Measurements from ENCODE around the gene HPN.

DNA sequence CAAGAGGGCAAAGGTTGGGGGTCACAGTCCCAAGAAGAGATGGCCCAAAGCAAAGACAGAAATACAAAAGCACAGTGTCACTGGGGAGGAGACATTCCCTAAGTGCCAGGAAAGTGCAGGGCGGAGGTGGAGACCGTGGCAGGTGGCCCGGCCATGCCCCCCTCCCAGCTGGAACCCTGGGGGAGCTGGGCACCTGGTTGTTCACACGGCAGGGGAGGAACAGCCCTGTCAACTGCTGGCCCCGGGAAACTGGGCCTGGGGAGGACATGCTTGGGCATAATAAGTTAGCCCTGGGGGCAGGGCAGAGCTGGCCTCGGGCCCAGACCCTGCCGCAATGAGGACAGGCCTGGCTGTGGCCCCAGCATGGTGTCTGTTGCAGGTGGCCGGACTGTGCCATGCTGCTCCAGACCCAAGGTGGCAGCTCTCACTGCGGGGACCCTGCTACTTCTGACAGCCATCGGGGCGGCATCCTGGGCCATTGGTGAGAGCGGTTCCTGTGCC is 7.4 kb downstream of the HPN start:
- TF ChIP-seq ZBTB7A (tag by site-specific recombination; IDR thresholded peaks at IDR 0.05; ENCODE audit: low read depth) = no peak
- TF ChIP-seq, protein P1, sequence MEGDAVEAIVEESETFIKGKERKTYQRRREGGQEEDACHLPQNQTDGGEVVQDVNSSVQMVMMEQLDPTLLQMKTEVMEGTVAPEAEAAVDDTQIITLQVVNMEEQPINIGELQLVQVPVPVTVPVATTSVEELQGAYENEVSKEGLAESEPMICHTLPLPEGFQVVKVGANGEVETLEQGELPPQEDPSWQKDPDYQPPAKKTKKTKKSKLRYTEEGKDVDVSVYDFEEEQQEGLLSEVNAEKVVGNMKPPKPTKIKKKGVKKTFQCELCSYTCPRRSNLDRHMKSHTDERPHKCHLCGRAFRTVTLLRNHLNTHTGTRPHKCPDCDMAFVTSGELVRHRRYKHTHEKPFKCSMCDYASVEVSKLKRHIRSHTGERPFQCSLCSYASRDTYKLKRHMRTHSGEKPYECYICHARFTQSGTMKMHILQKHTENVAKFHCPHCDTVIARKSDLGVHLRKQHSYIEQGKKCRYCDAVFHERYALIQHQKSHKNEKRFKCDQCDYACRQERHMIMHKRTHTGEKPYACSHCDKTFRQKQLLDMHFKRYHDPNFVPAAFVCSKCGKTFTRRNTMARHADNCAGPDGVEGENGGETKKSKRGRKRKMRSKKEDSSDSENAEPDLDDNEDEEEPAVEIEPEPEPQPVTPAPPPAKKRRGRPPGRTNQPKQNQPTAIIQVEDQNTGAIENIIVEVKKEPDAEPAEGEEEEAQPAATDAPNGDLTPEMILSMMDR (tag by site-specific recombination; IDR thresholded peaks at IDR 0.05) = no peak
- TF ChIP-seq ZNF423 (tag by site-specific recombination; IDR thresholded peaks at IDR 0.05) = peak; percentile 13; the same call in 1 of the 2 replicates
